GM12892 (cell line): Measurements from ENCODE around the gene HECTD4.

Source experiments
- POLR2A ChIP-seq: IDR thresholded peaks from 2 replicates; pipeline ENCODE4 v1.6.1; 2011; ENCODE audit warnings: low read depth, low read length, control low read depth
- POLR2AphosphoS5 ChIP-seq: IDR thresholded peaks from 2 replicates; pipeline ENCODE4 v1.6.1; 2011; ENCODE audit warnings: low read depth, low read length, control low read depth

DNA sequence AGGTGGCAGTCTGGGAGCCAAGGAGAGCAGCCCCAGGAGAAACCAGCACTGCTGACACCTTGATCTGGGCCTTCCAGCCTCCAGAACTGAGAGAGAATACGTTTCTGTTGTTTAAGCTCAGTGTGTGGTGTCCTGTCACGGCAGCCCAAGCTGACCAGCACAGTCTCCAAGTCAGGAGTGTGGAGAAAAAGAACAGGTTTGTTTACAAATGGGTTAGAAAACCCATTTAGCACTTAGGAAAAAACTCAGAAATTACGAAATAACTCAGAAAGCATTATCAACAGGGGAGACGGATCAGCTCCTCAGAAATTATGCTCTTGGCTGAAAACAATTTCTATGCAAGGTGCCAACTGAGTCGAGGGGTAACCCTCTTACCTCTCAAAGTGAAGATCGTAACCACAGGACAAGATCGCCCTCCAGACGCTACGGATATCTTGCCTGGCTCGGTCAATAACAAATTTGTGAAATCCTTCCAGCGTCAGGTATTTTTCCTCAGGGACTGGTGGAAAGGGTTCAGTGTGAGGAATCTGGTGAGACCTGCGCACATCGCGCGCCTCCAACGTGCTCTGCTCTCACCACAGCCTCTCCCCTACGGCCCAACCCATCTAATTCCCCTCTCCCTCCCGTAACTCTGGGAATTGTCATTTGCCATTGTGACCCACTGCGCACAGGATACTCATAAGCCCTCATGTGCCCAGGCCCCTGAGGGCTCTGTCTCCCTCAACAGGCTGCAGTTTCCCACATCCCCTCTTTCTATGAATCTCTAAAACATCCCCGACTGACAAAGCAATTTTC, 206.7 kb downstream of the HECTD4 start:
- TF ChIP-seq POLR2A = no peak
- no peak for TF ChIP-seq POLR2AphosphoS5
